HUDEP-2 (cell line): ENCODE data around the gene JAG2.
A peak's percentile ranks its signal among the peaks of the same experiment; 100 is the strongest.

Source experiments
- DNase-seq, 76 experiments: peaks; one replicate each; lab custom pipeline; 2025; ENCODE audit not compliant: unreplicated experiment in 76 of 76; lab: John Stamatoyannopoulos, UW

The JAG2 gene

DNA sequence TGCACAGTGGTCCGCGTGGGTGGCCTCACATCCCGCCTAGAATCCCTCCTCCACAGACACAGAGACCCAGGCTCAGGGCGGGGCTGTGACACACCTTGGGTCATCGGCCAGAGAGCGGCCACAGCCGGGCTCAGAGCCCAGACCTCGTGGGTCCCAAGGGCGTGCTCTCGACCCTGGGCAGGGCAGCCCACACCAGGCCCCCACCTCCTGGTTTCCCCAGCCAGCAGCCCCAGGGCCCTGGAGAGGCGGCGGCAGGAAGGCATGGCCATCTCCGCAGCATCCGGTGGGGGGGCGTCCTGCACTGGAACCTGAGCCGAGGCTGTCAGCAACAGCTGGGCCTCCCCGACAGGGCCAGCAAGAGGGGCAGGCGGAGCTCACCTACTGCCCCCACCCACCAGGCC lies 15.2 kb downstream of the JAG2 start:
- DNase-seq: no peak

- no peak for DNase-seq
Observed at GRCh38 chr14:105152794-105153241, 15.8 kb downstream of the JAG2 start.

- no peak for DNase-seq
Observed at GRCh38 chr14:105151838-105152793, 16.5 kb downstream of the JAG2 start.

DNA sequence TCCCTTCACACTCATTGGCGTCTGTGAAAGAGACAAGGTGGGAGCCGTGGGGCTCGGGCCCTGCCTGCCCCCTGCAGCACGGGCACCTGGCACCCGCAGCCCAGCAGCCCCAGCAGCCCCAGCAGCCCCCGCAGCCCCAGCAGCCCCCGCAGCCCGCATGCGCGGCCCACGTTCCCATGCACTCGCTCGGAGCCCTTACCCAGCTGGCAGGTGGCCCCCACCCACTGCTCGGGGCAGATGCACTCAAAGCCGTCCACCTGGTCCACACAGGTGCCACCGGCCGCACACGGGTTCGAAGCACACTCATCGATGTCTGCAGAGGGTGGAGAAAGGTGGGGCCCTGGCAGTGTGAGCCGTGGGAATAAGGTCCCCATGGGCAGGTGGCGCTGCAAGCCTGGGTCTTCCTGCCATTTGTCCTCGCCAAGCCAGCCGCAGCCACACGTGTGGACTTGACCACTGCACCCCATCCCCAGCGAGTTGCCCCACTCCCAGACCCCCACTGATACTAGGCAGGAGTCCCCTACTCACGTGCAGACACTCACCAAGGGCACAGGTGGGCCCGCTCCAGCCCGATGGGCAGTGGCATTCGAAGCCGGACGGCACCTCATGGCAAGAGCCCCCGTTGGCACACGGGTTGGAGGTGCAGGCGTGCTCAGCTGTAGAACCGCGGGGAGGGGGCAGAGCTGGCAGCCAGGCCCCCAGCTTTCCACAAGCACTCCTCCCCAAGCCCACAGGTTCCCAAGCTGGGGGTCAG lies 17.3 kb downstream of the JAG2 start:
- no peak for DNase-seq

- DNase-seq: no peak
Observed at GRCh38 chr14:105150368-105151083, 18.1 kb downstream of the JAG2 start.

DNA sequence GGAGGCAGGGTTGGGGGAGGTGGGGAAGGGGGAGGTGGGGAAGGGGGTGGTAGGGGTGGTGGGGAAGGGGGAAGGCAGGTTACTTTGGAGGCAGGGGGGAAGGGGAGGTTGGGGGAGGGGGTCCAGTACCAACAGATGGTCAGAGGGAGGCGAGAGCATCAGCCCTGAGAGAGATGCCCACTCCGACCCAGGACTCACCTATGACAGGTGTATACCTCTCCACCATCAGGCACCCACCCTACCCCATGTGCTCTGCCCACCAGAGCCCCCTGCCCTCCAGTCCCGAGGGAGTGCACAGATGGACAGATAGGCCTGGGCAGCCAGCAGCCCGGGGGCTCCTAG lies 18.6 kb downstream of the JAG2 start:
- no peak for DNase-seq

DNA sequence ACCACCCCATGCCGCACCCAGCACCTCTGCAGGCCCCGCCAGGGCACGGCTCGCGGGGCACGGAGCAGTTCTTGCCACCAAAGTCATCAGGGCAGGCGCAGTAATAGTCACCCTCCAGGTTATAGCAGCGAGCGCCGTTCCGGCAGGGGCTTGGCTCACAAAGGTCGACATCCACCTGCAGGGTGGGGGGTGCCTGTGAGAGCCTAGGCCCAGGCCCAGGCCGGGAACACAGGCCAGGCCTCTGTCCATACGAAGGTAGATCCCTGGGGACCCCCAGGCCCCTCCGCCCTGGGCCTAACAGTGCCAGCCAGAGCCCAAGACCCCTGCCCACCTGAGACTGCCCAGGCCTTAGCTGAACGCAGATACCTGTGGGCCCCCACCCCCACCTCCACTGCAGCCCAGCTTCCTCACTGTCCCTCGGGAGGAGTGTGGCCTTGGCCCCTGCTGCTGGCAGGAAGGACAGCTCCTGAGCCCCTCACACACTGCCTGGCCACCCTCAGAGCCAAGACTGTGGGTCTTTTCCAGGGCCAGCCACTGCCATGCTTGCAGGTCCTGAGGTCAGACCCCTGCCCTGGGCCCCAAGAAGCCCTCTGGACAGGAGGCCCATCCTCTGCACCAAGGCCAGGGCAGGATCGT lies 19.3 kb downstream of the JAG2 start:
- DNase-seq: no peak

GRCh38 chr14:105148604-105149145 lies 19.9 kb downstream of the JAG2 start:
- DNase-seq: peak in 57 of 76 experiments; percentile 4 to 72 (median 40)

- DNase-seq: no peak
Observed at GRCh38 chr14:105147671-105148603, 20.6 kb downstream of the JAG2 start.

DNA sequence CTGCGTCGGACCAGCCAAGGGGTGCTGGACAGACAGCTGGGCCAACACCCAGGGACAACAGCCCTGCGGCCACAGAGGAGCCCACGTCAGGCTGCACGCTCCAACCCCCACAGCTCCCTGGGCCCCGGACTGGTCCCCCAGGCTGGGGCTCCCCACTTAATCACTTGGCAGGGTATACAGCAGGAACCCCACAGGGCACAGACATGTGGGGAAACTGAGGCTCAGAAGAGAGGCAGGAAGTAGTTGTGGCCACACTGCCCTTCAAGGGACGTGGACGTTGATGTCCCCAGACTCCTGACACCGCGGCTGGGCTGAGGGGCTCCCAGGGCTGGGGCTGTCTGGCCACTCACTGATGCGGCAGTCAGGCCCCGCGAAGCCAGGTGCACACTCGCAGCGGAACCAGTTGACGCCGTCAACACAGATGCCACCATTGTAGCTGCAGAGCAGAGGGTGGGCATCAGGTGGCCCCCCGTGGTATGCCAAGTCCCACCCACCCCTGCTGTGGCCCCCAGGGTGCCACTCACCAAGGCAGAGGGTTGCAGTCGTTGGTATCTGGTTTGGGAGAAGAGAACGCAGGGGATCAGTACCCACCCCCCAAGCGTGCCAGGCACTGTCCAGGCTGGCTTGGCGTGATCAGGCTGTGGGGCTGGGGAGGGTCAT lies 21.5 kb downstream of the JAG2 start:
- no peak for DNase-seq

GRCh38 chr14:105146181-105146975 lies 22.2 kb downstream of the JAG2 start:
- no peak for DNase-seq

GRCh38 chr14:105145381-105146180 lies 23.0 kb downstream of the JAG2 start:
- peak in 3 of 76 experiments; percentile 2 to 12 (median 11) for DNase-seq

DNA sequence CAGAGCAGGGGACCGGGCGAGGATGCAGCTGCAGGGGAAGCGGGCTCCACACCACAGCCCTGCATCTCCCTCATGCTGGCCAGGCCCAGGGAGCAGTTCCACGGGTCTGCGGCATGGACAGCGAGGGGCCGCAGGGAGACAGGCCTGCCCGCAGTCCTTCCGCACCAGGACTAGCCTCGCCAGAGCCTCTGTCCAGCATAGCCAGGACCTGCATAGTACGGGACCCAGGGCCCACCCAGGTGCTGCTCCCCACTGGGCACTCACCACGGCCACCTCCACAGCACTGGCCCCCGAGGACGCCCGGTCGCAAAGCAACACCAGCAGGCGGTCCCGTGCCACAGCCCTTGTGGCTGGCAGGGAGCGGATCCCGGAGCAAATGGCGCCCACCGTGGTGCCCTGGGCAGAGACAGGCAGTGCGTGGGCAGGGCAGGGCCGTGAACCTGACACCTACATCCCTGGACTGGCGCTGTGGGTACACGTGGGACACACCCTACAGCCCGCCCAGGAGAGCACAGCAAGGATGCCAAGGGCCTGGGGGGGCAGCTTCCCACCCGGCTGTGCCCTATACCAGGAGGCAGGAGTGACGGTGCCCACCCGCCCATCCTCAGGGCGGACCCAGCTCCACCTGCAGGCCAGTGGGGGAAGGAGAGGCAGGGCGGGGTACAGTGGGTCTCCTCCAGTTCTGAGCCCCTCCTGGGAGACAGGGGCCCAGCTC lies 23.8 kb downstream of the JAG2 start:
- no peak for DNase-seq

DNA sequence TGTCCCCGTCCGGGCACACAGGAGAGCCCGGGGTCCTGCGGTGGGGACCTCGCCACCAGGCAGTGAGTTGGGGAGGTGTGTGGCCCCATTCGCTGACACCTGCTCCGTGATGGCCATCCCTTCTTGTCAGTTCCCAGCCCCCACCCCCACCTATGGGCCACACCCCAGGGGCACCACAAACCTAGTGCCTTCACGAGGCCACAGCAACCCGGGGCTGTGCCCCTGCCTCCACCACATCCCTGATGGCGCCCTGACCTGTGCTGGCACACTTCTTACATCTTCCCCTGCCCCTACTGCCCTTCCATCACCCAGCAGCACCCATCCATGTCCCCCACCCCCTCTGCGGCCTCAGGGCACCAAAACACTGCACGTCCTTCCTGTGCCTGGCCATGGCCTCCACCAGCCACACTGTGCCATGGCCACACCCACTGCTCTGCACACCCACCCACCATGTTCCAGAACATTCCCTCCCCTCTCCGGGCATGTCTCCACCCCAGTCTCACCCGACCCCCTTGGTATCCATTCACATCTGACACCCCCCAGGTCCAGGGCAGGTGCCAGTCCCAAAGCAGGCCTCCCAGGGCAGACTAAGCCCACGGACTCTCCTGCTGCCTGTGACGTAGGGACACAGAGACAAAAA lies 24.4 kb downstream of the JAG2 start:
- no peak for DNase-seq

DNA sequence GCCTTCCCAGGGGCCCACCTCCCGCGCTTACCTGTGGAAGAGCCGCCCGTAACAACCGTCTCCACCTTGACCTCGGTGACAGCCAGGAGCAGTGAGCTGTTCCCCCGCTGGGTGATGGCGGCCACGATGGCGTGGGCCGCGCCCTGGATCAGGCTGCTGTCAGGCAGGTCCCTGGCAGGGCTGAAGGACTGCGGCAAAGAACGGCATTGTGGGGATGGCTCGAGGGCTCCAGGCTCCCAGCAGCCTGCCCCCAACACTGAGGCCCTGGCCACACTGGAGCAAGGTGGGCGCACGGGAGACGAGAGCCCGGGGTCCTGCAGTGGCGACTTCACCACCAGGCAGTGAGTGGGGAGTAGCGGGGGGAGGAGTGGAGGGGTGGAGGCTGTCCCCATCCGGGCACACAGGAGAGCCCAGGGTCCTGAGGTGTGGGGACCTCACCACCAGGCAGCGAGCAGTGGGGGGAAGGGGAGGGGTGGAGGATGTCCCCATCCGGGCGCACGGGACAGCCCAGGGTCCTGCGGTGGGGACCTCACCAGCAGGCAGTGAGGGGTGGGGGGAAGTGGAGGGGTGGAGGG lies 25.0 kb downstream of the JAG2 start:
- no peak for DNase-seq
